Stimulated activated CD8-positive, alpha-beta memory T cell treated with anti-CD3 and anti-CD28 coated beads, Interleukin-15, amount 100 ng/mL, for 24 hours (primary cell): ENCODE data around the gene OR2M5.

ENCODE experiments used
- DNase-seq: peaks from one replicate; pipeline ENCODE4 v3.0.0-alpha.2; 2020; ENCODE audit warnings: low read depth

Gene OR2M5

GRCh38 chr1:248144513-248145198 lies at the start of gene OR2M5:
Gene OR2M5 (plus strand): TSS chr1:248145148. CDS start chr1:248145148, 0 bp downstream.
- no peak for DNase-seq

DNA sequence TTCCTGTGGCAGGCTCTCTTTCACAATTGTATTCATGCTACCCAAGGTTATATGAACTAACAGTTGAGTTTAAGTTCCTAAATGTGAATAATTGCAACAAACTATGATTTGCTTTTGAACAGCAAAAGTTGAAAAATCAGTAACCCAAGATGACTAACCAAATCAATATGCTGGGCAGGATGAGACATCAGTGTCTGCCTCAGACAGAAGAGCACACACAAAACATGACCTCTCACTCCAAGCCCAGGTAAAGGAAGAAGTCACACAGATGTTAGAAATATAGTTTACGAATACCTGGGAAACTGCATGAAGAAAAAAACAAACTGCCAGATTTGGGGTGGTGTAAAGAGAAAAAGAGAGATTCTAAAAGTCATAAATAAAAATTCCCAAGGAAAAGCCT lies 46.4 kb upstream of the OR2M5 start:
- no peak for DNase-seq

DNA sequence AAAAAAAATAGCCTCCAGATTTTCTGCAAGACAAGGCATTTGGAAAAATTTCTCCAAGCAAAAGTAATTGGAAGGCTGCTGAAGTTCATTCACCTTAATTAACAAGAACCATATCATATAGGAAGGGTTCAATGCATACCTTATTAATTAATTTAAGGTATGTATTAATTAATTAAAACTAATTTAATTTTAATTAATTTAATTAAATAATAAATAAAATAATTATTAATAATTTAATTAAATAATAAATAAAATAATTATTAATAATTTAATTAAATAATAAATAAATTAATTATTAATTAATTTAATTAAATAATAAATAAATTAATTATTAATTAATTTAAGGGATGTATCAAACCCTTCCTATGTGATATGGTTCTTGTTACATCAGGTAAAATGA lies 42.1 kb upstream of the OR2M5 start:
- DNase-seq, result no peak

GRCh38 chr1:248111157-248111556 lies 33.8 kb upstream of the OR2M5 start:
- no peak for DNase-seq

DNA sequence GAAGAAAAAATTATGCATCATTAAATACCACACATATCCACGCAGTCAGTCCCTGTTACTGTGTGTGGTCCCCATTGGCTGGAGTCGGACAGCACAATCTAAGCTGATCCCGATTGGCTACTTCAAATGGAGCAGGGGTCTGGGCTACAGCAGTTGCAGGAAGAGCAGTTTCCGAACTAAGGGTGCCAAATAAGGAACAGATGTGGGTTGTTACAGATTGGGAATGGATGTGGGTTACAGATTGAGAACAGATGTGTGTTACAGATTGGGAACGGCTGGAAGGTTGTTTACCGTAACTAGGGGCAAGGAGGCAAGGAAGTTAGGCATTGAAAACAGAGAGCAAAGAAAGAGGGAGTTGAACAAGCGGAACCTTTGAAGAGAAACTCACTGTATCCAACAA lies 30.1 kb upstream of the OR2M5 start:
- DNase-seq, result no peak

GRCh38 chr1:248127653-248128052 lies 17.3 kb upstream of the OR2M5 start:
- DNase-seq, result no peak

GRCh38 chr1:248136811-248137210 lies 8.1 kb upstream of the OR2M5 start:
- DNase-seq, result no peak

DNA sequence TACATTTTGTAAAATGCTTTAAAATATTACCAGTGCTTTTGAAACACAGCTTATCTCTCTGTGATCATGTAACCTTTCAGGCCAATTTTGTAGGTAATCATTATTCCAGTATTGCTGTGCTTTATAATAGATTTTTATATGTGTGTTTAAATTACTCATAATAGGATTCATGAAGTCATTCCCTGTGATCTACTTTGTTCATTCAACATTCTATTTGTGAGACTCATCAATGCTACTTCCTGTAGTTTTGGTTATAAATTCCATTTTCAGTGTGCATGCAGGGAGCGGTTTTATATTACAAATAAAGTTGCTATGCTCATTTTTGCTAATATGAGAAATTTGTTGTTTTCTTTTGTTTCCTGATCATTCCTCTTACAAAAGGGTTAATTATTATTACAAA lies 4.1 kb upstream of the OR2M5 start:
- no peak for DNase-seq

DNA sequence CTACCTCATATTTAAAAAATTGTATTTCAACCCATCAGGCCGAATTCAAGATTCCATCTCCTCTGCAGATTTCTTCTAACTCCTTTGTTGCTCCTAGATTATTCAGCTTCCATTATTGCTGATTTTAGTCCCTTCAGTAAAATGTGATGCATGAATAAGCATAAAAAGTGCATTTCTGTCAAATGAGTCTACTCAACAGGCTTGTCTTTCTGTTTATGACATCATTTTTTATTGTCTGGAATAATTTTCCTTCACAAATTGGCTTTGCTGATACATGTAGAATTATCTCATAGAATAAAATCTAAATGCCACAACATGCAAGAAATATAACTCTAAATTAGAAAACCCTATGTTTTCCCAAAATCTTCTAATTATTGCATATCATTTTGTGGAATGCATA lies 1.6 kb upstream of the OR2M5 start:
- no peak for DNase-seq

- DNase-seq, result no peak
These were observed 7.3 kb downstream of the OR2M5 start for GRCh38 chr1:248152056-248152827.

- DNase-seq, result no peak
These were observed 11.0 kb downstream of the OR2M5 start for GRCh38 chr1:248155927-248156326.

- no peak for DNase-seq
These were observed 13.8 kb downstream of the OR2M5 start for GRCh38 chr1:248158758-248159157.

DNA sequence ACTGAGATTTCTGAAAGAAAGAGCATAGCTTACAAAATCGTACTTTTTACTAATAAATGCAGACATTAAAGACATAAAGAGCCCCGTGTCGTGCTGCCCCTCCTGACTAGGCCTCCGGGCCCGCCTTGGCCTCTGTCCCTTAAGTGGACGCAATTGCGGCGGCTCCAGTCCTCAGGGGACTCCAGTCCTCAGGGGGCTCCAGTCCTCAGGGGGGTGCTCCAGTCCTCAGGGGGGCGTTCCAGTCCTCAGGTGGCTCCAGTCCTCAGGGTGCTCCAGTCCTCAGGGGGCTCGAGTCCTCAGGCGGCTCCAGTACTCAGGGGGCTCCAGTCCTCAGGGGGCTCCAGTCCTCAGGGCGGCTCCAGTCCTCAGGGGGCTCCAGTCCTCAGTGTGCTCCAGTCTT lies 19.1 kb downstream of the OR2M5 start:
- DNase-seq, result no peak

- no peak for DNase-seq
These were observed 20.2 kb downstream of the OR2M5 start for GRCh38 chr1:248165186-248165585.

GRCh38 chr1:248174521-248174920 lies 29.6 kb downstream of the OR2M5 start, which contains the start of gene OR2M2:
Gene OR2M2 (plus strand): TSS chr1:248174821. CDS start chr1:248179986, 5,165 bp downstream.
- DNase-seq, result no peak

- DNase-seq, result no peak
These were observed 39.0 kb downstream of the OR2M5 start for GRCh38 chr1:248183996-248184395.

GRCh38 chr1:248187363-248187762 lies 42.4 kb downstream of the OR2M5 start:
- no peak for DNase-seq

GRCh38 chr1:248189026-248189425 lies 44.1 kb downstream of the OR2M5 start:
- no peak for DNase-seq

GRCh38 chr1:248194117-248194516 lies 49.2 kb downstream of the OR2M5 start:
- no peak for DNase-seq
